GM12865 (cell line): ENCODE data around the gene CYB5R2.

Experiments used
- DNase-seq: peaks from one replicate; pipeline ENCODE4 v3.0.0; 2010; ENCODE audit warnings: low read depth
- H3K4me3 ChIP-seq: 2 replicates; pipeline ENCODE4 v1.5.1; 2011; ENCODE audit warnings: mild to moderate bottlenecking, low read depth, low read length, control low read depth
- TF ChIP-seq, protein P1 (sequence below): IDR thresholded peaks from 2 replicates; pipeline ENCODE4 v1.5.1; 2011; ENCODE audit warnings: low read length, control low read depth, low read depth, inconsistent platforms; ENCODE audit not compliant: insufficient read depth; ENCODE audit errors: missing control alignments

Gene CYB5R2

DNA sequence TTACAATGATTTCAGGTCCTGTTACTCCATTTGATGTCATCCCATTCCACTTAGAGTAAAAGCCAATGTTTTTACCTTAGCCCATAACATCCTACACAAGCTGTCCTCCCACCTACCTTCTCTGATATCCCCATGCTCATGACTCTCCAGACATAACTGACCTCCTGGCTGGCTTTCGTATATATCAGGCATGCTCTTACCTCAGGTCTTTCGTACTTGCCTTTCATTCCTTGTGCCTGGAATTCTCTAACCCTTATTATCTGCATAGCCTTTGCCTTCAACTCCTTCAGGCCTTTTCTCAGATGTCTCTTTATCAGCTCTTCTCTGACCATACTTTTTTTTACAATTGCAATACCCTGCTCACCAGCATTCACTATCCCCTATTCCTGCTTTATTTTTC lies 10.3 kb upstream of the CYB5R2 start:
- TF ChIP-seq, protein P1, sequence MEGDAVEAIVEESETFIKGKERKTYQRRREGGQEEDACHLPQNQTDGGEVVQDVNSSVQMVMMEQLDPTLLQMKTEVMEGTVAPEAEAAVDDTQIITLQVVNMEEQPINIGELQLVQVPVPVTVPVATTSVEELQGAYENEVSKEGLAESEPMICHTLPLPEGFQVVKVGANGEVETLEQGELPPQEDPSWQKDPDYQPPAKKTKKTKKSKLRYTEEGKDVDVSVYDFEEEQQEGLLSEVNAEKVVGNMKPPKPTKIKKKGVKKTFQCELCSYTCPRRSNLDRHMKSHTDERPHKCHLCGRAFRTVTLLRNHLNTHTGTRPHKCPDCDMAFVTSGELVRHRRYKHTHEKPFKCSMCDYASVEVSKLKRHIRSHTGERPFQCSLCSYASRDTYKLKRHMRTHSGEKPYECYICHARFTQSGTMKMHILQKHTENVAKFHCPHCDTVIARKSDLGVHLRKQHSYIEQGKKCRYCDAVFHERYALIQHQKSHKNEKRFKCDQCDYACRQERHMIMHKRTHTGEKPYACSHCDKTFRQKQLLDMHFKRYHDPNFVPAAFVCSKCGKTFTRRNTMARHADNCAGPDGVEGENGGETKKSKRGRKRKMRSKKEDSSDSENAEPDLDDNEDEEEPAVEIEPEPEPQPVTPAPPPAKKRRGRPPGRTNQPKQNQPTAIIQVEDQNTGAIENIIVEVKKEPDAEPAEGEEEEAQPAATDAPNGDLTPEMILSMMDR: no peak

DNA sequence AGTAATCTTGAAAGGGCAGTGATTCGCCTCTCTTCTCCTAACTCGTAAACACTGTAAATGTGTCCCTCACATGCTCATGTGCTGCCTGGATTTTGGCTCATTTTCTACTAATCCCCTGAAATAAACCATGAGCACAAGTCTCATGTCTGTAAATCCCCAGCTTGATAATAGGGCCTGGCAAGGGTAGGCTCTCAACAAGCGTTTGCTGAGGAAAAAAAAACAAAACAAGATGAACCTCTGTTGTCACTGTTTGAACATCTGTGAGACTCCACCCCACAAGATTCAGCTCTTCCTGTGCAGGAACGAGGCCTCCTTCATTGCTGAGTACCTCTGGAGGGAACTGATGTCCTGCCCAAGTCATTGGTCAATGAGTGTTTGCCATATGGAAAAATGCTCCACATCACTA lies 4.5 kb upstream of the CYB5R2 start:
- H3K4me3 ChIP-seq: no peak overlapping the region
- TF ChIP-seq, protein P1: no peak
- no peak for DNase-seq

More for the DNA sequence above, 10.3 kb upstream of the CYB5R2 start:
- no peak overlapping the region for H3K4me3 ChIP-seq
- no peak for DNase-seq

DNA sequence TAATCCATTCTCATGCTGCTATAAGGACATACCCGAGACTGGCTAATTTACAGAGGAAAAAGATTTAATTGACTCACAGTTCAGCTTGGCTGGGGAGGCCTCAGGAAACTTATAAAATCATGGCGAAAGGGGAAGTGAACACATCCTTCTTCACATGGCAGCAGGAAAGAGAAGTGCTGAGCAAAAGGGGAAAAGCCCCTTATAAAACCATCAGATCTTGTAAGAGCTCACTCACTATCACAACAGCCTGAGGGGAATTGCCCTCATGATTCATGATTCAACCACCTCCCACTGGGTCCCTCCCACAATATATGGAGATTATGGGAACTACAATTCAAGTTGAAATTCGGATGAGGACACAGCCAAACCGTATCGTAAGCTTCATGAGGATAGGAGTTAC lies 3.8 kb upstream of the CYB5R2 start:
- TF ChIP-seq, protein P1: no peak
- DNase-seq: no peak
- no peak overlapping the region for H3K4me3 ChIP-seq

DNA sequence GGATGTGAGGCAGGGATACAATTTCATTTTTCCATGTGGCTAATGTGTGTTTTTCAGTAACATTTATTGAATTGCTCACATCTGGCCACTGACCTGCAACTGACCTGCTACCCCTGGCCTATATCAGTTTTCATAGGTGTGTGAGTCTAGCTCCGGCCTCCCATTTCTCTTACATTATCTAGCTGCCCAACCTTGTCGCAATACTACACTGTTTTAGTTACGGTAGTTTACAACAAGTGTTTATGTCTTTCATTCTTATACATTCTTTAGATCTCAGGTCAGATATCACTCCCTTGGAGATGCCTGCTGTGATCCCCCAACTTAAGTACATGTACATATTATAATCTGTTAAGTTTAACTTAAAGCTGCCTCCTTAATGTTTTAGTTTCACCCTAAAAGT lies 2.3 kb upstream of the CYB5R2 start:
- H3K4me3 ChIP-seq: no peak overlapping the region
- TF ChIP-seq, protein P1: no peak
- DNase-seq: no peak

DNA sequence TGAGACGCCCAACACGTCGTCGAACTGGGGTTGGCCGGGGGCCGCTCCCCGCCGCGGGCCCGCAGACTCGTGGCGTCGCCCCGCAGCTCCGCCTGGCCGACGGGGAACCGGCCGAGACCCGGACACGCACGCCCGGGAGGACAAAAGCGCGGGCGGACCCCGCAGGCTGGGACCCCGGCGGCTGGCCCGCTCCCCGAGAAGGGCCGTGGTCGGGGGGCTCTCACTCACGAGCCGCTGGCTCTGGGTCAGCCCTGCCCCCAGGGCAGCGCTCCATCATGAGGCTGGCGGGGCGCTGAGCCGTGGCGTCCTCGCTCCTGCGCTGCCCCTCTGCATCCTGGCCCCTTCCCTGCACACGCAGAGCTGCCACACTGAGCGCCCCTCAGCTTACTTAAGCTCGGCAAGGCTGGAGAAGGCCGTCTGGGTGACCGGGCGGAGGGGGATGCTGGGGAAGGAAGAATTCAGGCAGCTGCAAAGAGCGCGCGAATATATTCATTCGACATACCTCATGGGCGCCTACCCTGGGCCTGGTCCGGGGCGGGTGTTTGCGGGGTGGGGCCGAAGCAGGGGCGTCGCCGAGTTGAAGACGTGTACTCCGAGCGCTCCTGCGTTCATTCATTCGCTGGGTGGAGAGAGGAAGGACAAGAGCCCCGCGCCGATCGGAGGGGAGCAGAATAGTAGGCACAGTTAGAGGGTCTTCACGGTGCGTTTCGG lies 579 bp upstream of the CYB5R2 start:
- TF ChIP-seq, protein P1: no peak
- DNase-seq: peak; percentile 23
- H3K4me3 ChIP-seq: peak overlapping the region; percentile 57

DNA sequence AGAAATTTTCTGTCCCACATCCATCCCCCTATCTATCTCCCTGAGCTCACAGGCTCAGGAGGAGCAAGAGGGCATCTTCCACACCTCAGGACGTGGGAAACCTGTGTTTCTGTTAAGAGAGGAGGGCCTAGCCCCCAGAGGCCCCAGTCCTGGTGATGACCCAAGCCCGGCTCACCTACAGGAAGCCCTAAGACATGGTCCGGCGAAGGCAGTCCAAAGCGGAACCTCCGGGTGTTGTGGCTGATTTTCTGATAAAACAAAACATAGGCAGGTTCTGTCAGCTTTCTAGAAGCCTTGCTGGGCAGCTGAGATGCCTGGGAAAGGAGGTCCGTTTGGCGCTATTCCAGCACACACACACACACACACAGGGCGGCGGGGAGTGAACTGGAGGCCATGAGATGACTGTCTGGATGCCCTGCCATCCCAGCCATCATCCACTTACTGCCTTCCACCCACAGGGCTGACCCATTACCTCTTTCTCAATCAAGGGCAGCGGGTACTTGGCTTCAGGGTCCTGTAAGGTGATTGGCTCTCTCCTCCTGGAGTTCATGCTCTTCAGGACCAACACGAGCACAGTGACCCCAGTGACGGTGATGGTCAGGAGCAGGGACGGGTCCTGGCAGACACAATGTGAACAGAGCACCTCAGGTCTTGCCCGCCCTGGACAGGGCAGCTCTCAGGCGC lies 882 bp downstream of the CYB5R2 start:
- TF ChIP-seq, protein P1: no peak
- peak; percentile 60 for DNase-seq
- H3K4me3 ChIP-seq: peak overlapping the region; percentile 57
